OCI-M2 (cell line): ENCODE results near the gene HSPA9.
"Not testable (repeated sequence)": the region's sequence is repeated elsewhere in the genome, so short reads cannot be mapped to it uniquely, and the experiment has no call there.

Experiments used
- DNase-seq: peaks from one replicate; lab custom pipeline; 2025; ENCODE audit not compliant: unreplicated experiment; lab: John Stamatoyannopoulos, UW

HSPA9 gene

GRCh38 chr5:138536215-138536614 lies 39.0 kb downstream of the HSPA9 start:
- DNase-seq = no peak

- no peak for DNase-seq
These were observed 40.9 kb downstream of the HSPA9 start for GRCh38 chr5:138533973-138534941.

DNA sequence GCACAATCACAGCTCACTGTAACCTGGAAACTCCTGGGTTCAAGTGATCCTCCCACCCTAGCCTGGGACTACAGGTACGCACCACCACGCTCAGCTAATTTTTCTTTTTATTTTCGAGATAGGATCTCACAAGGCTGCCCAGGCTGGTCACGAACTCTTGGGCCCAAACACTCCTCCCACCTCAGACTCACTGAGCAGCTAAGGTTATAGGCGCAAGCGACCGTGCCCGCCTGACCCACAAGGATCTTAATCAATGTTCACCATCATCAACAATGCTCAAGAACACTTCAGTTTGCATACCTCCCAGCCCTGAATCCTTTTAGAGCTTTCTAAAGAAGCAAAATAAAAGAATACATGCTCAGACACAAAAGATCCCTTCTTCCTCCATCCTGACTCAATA lies 45.4 kb downstream of the HSPA9 start:
- no peak for DNase-seq

- DNase-seq = no peak
These were observed 46.3 kb downstream of the HSPA9 start for GRCh38 chr5:138528744-138529469.

- DNase-seq = no peak
These were observed 47.0 kb downstream of the HSPA9 start for GRCh38 chr5:138528208-138528607.

GRCh38 chr5:138527170-138527569 lies 48.0 kb downstream of the HSPA9 start:
- DNase-seq = no peak

- DNase-seq = no peak
These were observed 51.8 kb downstream of the HSPA9 start for GRCh38 chr5:138523406-138523805.

- no peak for DNase-seq
These were observed 54.2 kb downstream of the HSPA9 start for GRCh38 chr5:138520971-138521370.

- DNase-seq = no peak
These were observed 57.8 kb downstream of the HSPA9 start for GRCh38 chr5:138517437-138517836.

DNA sequence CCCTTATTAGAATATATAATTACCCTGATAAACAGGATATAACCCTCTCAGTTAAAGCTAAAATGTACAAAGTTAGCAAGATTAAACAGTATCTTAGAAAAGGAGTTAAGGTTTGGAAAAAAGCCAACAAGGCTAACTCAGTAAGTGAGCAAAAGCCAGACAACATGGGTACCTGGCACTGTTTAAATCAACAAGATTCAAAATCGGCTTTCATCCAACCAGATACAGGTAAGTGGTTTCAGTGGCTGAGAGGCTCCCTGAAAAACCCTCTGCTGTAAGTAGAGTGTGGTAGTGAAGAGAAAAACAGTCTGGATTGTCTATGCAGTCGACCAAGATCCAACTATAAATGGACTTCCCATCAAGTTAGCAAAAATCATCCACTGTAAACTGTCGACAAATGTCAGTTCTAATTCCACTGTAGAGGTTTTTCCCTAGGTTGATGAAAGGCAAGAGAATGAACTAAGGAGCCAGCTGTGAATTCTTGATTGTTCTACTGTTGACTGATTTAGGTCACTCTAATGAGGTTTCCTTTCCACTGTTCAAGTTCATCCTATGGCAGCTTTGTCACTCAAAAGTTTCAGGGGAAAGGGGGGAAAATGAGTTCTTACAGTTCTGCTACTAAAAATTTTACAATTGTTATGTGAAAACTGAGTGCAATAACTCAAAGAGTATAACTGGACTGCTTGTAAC lies 59.5 kb downstream of the HSPA9 start:
- no peak for DNase-seq

DNA sequence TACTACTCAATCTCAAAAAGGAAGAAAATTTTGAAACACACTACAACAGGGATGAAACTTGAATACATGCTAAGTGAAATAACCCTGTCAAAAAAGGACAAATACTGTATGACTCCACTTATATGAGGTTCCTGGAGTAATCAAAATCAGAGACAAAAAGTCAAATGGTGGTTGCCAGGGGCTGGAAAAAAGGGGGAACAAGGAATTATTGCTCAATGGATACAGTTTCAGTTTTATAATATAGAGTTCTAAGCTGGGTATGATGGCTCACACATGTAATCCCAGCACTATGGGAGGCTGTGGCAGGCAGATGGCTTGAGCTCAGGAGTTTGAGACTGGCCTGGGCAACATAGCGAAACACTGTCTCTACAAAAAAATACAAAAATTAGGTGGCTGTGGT lies 61.2 kb downstream of the HSPA9 start:
- no peak for DNase-seq

DNA sequence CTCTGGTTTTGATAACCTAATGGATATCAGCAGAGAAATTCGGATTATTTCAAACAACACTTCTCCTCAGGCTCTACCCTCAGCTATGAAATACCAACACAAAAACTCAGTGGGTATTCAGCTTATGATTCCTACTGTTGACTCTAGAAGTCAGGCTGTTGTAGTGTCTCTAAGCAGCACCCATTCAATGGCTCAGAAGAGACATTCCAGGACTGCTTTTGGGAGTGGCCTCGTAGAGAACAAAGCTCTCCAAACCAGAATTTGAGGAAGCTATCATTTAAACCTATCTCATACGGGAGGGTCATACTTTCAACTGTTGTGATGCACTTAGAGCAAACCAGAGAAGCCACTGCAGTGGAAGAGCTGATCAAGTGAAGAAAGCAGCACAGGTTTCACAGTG lies 66.2 kb downstream of the HSPA9 start:
- no peak for DNase-seq

DNA sequence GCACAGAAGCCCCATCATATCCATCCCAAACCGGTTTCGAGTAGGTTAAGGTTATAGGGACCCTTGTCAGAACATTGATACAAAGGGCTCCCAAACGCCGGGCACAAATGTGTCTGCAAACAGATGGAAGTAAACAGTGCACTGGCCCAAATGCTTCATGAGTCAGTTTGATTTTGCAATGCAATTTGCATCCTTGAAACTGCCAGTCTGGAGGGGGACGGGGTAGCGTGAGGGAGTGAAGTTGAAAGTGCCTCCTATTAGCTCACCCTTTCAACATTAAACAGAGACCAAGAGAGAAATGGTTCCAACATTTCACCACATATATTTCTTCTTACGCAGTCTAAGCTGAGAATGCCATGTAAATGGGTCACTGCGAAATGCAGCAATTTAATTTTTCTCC lies 67.7 kb downstream of the HSPA9 start:
- DNase-seq = not testable (repeated sequence)

DNA sequence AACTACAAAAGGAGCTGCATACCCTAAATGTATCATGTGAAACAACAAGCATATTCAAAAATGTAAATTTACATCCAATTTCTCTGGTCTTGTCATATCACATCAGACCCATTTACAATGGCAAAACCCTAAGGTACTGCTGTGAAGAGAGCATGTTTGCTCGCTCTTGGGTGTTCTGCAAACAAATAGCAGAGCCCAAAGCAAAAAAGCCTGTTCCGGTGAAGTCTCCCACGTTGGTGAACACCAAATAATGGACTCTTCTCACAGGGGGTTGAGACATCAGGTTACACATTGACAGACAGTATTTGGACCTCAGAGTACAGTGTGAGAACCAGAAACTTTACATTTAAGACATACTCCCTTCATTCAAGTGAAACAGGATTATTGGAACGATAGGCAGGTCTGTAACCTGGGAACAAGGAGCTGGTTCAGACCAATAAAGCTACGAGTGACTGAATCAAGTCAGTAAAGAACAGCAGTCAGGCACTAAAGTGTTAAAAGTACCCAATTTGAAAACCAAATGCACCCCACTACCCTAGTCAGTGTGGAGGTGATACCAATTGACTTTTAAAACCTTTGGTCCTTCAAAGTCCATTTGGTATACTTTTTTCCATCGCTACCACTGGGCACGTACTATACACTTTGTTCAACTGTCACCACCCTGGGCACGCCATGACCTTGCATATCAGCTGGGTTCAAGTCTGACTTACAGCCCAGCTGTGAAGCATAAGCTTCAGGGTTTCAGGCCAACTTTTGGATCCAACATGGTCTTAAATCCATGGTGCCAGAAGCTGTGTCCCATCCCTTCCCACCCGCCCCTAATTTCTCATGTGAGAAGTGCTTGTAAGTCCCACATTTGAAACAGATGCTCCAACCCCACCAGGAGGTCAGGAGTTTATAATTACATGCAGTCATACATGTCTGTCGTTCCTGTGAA lies 68.6 kb downstream of the HSPA9 start:
- DNase-seq = no peak

DNA sequence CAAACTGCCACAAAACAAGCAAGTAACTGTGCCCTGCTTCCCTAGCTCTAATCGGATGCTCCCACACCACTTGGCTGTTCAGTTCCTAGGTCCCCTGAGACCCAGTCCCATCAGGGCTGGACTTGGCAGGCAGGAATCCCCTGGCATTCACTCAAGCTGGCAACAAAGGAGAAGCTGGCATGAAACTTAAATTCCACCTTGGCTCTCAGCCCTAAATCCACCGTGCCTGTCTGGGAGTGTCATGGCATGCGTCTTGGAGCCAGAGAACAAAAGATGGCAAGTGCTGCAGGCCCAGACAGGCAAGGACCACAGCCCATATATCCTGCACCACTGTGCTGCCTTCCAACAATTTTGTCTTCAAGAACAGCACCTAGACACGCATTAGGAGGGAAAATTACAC lies 70.4 kb downstream of the HSPA9 start:
- DNase-seq = no peak
